Prostate gland (tissue), 2 donors: ENCODE measurements around the gene PCF11.

Experiments
- POLR2A ChIP-seq: fragments of 450-650 bp; IDR thresholded peaks from one replicate; pipeline ENCODE4 v1.6.1; 2016; ENCODE audit warnings: antibody characterized with exemption, mild to moderate bottlenecking
- TF ChIP-seq, protein P1 (sequence below), 4 experiments: fragments of 200-600 bp in 2 of 4; fragments of 450-650 bp in 2 of 4; sonication (generic) in 2 of 4; IDR thresholded peaks; 1 replicate in 3 of 4; 2 replicates in 1 of 4; pipeline ENCODE4 v1.5.1; 2016 to 2019; ENCODE audit warnings: antibody characterized with exemption in 4 of 4, mild to moderate bottlenecking in 2 of 4, moderate library complexity in 2 of 4

DNA sequence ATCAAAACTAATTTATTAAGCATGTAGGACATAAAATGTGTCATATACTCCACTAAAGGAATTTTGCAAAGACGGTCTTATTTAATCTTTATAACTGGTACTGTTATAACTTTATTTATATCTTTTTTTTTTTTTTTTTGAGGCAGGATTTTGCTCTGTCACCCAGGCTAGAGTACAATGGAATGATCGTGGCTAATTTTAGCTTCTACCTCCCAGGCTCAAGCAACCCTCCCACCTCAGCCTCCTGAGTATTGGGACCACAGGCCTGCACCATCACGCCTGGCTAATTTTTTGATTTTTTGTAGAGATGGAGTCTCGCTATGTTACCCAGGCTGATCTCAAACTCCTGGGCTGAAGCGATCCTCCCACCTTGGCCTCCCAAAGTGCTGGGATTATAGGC lies 31.4 kb upstream of the PCF11 start:
- no peak for TF ChIP-seq POLR2A
- TF ChIP-seq, protein P1, sequence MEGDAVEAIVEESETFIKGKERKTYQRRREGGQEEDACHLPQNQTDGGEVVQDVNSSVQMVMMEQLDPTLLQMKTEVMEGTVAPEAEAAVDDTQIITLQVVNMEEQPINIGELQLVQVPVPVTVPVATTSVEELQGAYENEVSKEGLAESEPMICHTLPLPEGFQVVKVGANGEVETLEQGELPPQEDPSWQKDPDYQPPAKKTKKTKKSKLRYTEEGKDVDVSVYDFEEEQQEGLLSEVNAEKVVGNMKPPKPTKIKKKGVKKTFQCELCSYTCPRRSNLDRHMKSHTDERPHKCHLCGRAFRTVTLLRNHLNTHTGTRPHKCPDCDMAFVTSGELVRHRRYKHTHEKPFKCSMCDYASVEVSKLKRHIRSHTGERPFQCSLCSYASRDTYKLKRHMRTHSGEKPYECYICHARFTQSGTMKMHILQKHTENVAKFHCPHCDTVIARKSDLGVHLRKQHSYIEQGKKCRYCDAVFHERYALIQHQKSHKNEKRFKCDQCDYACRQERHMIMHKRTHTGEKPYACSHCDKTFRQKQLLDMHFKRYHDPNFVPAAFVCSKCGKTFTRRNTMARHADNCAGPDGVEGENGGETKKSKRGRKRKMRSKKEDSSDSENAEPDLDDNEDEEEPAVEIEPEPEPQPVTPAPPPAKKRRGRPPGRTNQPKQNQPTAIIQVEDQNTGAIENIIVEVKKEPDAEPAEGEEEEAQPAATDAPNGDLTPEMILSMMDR (IDR thresholded peaks at IDR 0.05) = no peak
